K562 (cell line): Measurements from ENCODE around the gene RNF17. TPM values are rescaled to one million over a fixed set of nuclear protein-coding genes. Genes with fewer than 3 reads are reported as not detected.

Source experiments
- ATAC-seq: fragments of 200-7000 bp; cut with Tn5 transposase; 3 replicates; pipeline ENCODE4 v1.9.1; 2020; ENCODE audit warnings: moderate library complexity
- BruUV-seq: library from RNA; stranded (reverse); fragments of 400-500 nt; replicated peaks from 2 replicates; lab custom pipeline; 2021; lab: Mats Ljungman, UMichigan
- CTCF ChIA-PET: fragments of 300-600 bp; formaldehyde crosslinking; extraction: SDS; loops from one replicate; lab custom pipeline; 2021; ENCODE audit warnings: low intra/inter-chr PET ratio; lab: Yijun Ruan, JAX
- POLR2A ChIA-PET: fragments of 300-600, 350-650 bp; sonication (Branson Sonifier 250); formaldehyde crosslinking; extraction: SDS; loops from one replicate; lab custom pipeline; 2021; ENCODE audit warnings: antibody characterized with exemption, inconsistent platforms; lab: Yijun Ruan, JAX
- DNase-seq, 4 experiments: peaks; one replicate each; pipeline versions ENCODE4 v3.0.0 to v3.0.0-alpha.2; 2011 to 2018; ENCODE audit warnings: low spot score in 3 of 4, mixed read lengths in 3 of 4; ENCODE audit errors: extremely low read depth in 1 of 4
- FAIRE-seq: peaks from 2 replicates; lab custom pipeline; 2011; peaks lifted over from hg19 to GRCh38; lab: Jason Lieb, UNC
- H2AFZ ChIP-seq: 2 replicates; pipeline ENCODE4 v1.6.0; 2011; ENCODE audit warnings: low read depth, low read length, control low read depth, inconsistent platforms
- H3K27ac ChIP-seq: fragments of 200-600 bp; 3 replicates; pipeline ENCODE4 v1.8.0; 2011; ENCODE audit warnings: low read depth, mild to moderate bottlenecking, control low read depth, inconsistent platforms, low read length, moderate library complexity, mixed read lengths; ENCODE audit errors: extremely low read depth
- H3K27me3 ChIP-seq, 2 experiments: fragments of 300-600 bp in 1 of 2; 2 replicates in 1 of 2; 3 replicates in 1 of 2; pipeline versions ENCODE4 v1.6.0 to v1.8.0; 2011; ENCODE audit warnings: inconsistent platforms in 2 of 2, low read length in 2 of 2, mild to moderate bottlenecking in 1 of 2, mixed read lengths in 1 of 2, moderate library complexity in 1 of 2; ENCODE audit not compliant: control insufficient read depth in 2 of 2, insufficient read depth in 2 of 2
- H3K36me3 ChIP-seq: fragments of 300-600 bp; 3 replicates; pipeline ENCODE4 v1.8.0; 2011; ENCODE audit warnings: mild to moderate bottlenecking, low read length, inconsistent platforms; ENCODE audit not compliant: control insufficient read depth, insufficient read depth
- H3K4me1 ChIP-seq, 2 experiments: fragments of 200-600 bp in 1 of 2; replicated peaks in 1 of 2; 2 replicates in 1 of 2; 3 replicates in 1 of 2; pipeline versions ENCODE4 v1.5.1 to v1.8.0; 2011; ENCODE audit warnings: inconsistent platforms in 2 of 2, low read length in 2 of 2, mild to moderate bottlenecking in 1 of 2, mixed read lengths in 1 of 2, moderate library complexity in 1 of 2; ENCODE audit not compliant: control insufficient read depth in 2 of 2, insufficient read depth in 2 of 2
- H3K4me2 ChIP-seq: 2 replicates; pipeline ENCODE4 v1.6.1; 2011; ENCODE audit warnings: low read length, control low read depth, inconsistent platforms, mixed read lengths; ENCODE audit not compliant: insufficient read depth
- H3K4me3 ChIP-seq: fragments of 200-600 bp; sonication (generic), shearing (Covaris generic); 2 replicates; pipeline ENCODE4 v1.5.1; 2016; ENCODE audit warnings: control low read depth, inconsistent platforms
- H3K79me2 ChIP-seq: fragments of 200-600 bp; 3 replicates; pipeline ENCODE4 v1.8.0; 2011; ENCODE audit warnings: low read length, inconsistent platforms; ENCODE audit not compliant: control insufficient read depth, insufficient read depth
- H3K9ac ChIP-seq, 2 experiments: 2 replicates each; pipeline versions ENCODE4 v1.6.0 to v1.6.1; 2011; ENCODE audit warnings: low read depth in 2 of 2, low read length in 2 of 2, control low read depth in 1 of 2, inconsistent platforms in 1 of 2, mild to moderate bottlenecking in 1 of 2, mixed read lengths in 1 of 2; ENCODE audit not compliant: insufficient read depth in 1 of 2
- H3K9me1 ChIP-seq: one replicate; pipeline ENCODE4 v1.6.0; 2011; ENCODE audit warnings: inconsistent platforms, mild to moderate bottlenecking, low read length, moderate library complexity; ENCODE audit not compliant: control insufficient read depth, insufficient read depth
- H3K9me3 ChIP-seq: replicated peaks from 2 replicates; pipeline ENCODE4 v1.5.1; 2011; ENCODE audit warnings: low read depth, low read length, inconsistent platforms; ENCODE audit not compliant: control insufficient read depth, insufficient read depth
- H4K20me1 ChIP-seq: replicated peaks from 2 replicates; pipeline ENCODE4 v1.6.1; 2011; ENCODE audit warnings: low read length, inconsistent platforms, mixed read lengths; ENCODE audit not compliant: control insufficient read depth, insufficient read depth
- ATF2 ChIP-seq: sonication (generic); formaldehyde crosslinking; IDR thresholded peaks from 2 replicates; pipeline ENCODE4 v1.8.1; 2022; ENCODE audit warnings: missing genetic modification reagents
- C11orf30 ChIP-seq: fragments of 450-650 bp; IDR thresholded peaks from 2 replicates; pipeline ENCODE4 v1.6.1; 2016; ENCODE audit warnings: low read depth, mild to moderate bottlenecking
- CHD2 ChIP-seq: IDR thresholded peaks from 2 replicates; pipeline ENCODE4 v1.6.1; 2011; ENCODE audit warnings: low read depth, low read length
- KLF10 ChIP-seq: fragments of 250-450 bp; sonication (Bioruptor Pico); IDR thresholded peaks from 2 replicates; pipeline ENCODE4 v1.6.1; 2021; ENCODE audit warnings: matching md5 sums
- MIER1 ChIP-seq: fragments of 450-650 bp; IDR thresholded peaks from 2 replicates; pipeline ENCODE4 v1.6.1; 2016; ENCODE audit warnings: antibody characterized with exemption, mild to moderate bottlenecking, low read depth
- PHB2 ChIP-seq: fragments of 450-650 bp; IDR thresholded peaks from 2 replicates; pipeline ENCODE4 v1.6.1; 2017; ENCODE audit warnings: low read depth
- TAF9B ChIP-seq: fragments of 450-650 bp; IDR thresholded peaks from 2 replicates; pipeline ENCODE4 v1.6.1; 2018; ENCODE audit warnings: mild to moderate bottlenecking; ENCODE audit not compliant: partially characterized antibody
- TEAD1 ChIP-seq, 2 experiments: fragments of 450-650 bp in 1 of 2; sonication (generic) in 1 of 2; formaldehyde crosslinking; IDR thresholded peaks; 2 replicates each; pipeline versions ENCODE4 v1.4.0 to v1.8.0; 2020 to 2022; ENCODE audit warnings: mild to moderate bottlenecking in 2 of 2, missing genetic modification reagents in 1 of 2
- TFAM ChIP-seq: fragments of 250-450 bp; sonication (Bioruptor Pico); conservative IDR thresholded peaks from 2 replicates; pipeline ENCODE4 v1.5.0; 2021; ENCODE audit warnings: mild to moderate bottlenecking, moderate library complexity
- ZBTB17 ChIP-seq: fragments of 450-650 bp; formaldehyde crosslinking; IDR thresholded peaks from 2 replicates; pipeline ENCODE4 v1.4.0; 2020; ENCODE audit warnings: mild to moderate bottlenecking
- WGBS: fragments of 100-300 bp; shearing (Covaris generic); methylation state at CpG from one replicate; pipeline ENCODE4 v1.1.6; 2016; ENCODE audit warnings: low coverage, mixed read lengths; ENCODE audit not compliant: insufficient coverage; ENCODE audit errors: missing lambda C conversion rate; 5-methylcytosine and 5-hydroxymethylcytosine counted together
- in situ Hi-C: fragments of 300-500 bp; cut with MboI; formaldehyde crosslinking; loops from 4 replicates; pipeline ENCODE4 v1.15.0; 2018; ENCODE audit warnings: inconsistent platforms, mixed read lengths
- intact Hi-C: fragments of 100-400 bp; cut with micrococcal nuclease; formaldehyde crosslinking; loops from 2 replicates; pipeline ENCODE4 v1.14.2; 2022
- polyA plus RNA-seq, 8 experiments: library from polyadenylated mRNA; depleted of rRNA in 4 of 8; stranded (reverse) in 5 of 8; unstranded in 3 of 8; fragments of >200 nt; fragmentation: Nextera tagmentation in 2 of 8; fragmentation: Illumina TruSeq in 1 of 8; extraction: Ambion mirVana in 2 of 8; extraction: Trizol in 1 of 8; gene quantifications; 2 replicates each; pipeline versions ENCODE4 v1.2.1 to v1.2.3, GENCODE V29; 2011 to 2014; ENCODE audit warnings: inconsistent platforms in 1 of 8, missing spikeins in 1 of 8
- total RNA-seq, 7 experiments: library from RNA; depleted of rRNA in 6 of 7; stranded (reverse); fragments of >200 nt in 6 of 7; fragmentation: Illumina TruSeq in 2 of 7; extraction: Trizol in 2 of 7; gene quantifications; 2 replicates each; pipeline versions ENCODE4 v1.2.1 to v1.2.3, GENCODE V29; 2011 to 2021; ENCODE audit warnings: low replicate concordance in 1 of 7
- TF ChIP-seq, protein P1 (sequence below): fragments of 250-450 bp; sonication (Bioruptor Pico); IDR thresholded peaks from 2 replicates; pipeline ENCODE4 v1.5.0; 2020; ENCODE audit warnings: mild to moderate bottlenecking, borderline replicate concordance
- TF ChIP-seq, protein P2 (sequence below): fragments of 250-450 bp; sonication (Bioruptor Pico); IDR thresholded peaks from 2 replicates; pipeline ENCODE4 v1.5.0; 2021

The RNF17 gene
- total and polyA plus RNA-seq, 9 of the 15 experiments (the other 6 are each of a cell fraction or from before 2014, with no cell fraction given): 0.11 to 0.90 (median 0.58) TPM

DNA sequence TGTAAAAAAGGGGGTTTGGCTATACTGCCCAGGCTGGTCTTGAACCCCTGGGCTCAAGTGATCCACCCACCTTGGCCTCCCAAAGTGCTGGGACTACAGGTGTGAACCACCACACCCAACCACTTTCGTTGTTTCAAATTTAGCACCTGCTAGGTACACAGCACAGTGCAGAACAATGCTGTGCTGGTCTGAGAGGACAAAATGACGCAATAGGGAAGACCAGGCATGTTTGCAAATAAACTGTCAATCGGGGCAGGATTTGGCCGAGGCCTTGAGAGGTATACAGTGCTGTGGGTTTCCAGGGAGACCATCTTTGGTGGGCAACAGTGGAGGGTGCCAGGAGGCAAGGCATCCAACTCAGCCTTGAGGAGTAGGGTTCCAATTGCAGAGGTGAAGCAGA lies 46.8 kb upstream of the RNF17 start:
- POLR2A ChIA-PET: no interaction called here
- TF ChIP-seq MIER1 (no peak), KLF10 (CRISPR knock-in tag) (no peak)
- Histone ChIP-seq H2AFZ (no peak overlapping the region), H3K9ac (no peak overlapping the region), H3K27me3 (peaks cover 0 to 21% of the 10 kb centered on the region in 2 experiments; a peak in 3 of 5 replicates), H3K79me2 (no peaks in the 10 kb centered on the region), H4K20me1 (no peaks in the 10 kb centered on the region), H3K36me3 (no peaks in the 10 kb centered on the region), H3K27ac (no peak overlapping the region), H3K4me3 (no peak overlapping the region), H3K9me1 (no peaks in the 10 kb centered on the region), H3K4me1 (no peaks in the 10 kb centered on the region; a peak in 1 of 5 replicates), H3K9me3 (no peaks in the 10 kb centered on the region), H3K4me2 (no peak overlapping the region)
- 0% methylated on average over 4 of the region's 4 CpGs for WGBS
- in situ Hi-C loops (no loop called here), intact Hi-C loops (no loop called here)
- DNase-seq (no peak), ATAC-seq (no peak), FAIRE-seq (no peak)
- CTCF ChIA-PET: no interaction called here
- BruUV-seq: no TSS peak

DNA sequence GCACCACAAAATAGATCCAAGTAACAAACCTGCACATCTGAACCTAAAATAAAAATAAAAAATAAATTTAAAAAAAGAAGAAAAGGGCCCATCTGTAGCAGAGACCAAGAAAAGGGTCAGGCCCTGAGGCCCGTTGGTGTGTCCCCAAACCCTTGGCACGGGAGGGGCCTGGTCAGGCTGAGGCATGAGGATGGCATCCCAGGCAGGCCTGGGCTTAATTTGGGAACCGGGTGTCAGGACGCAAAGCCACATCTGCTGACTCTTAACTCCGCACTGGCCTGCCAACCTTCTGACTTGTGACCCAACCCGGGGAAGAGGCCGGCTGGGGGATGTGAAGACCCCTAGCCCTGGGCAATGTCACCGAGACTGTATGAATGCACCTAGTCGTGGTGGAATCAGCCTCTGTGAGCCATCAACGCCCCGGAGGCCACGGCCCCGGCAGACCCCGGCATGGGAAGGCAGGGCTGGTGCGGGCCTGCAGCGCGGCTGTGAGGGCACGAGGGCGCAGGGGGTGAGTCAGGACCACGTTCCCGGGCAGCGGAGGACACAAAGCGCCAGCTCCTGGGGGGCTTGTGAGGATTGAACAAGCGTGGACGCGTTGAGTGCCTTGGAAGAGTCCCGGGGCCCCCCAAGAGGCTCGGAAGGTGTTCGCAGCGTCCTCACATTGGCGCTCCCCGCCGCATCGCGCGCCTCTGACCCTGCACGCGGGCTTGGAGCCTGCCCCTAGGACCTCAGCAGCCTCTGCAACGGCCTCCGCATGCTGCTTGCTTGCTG lies 45.6 kb upstream of the RNF17 start:
- Histone ChIP-seq H3K27ac (no peak overlapping the region), H3K4me3 (no peak overlapping the region), H3K9me1 (no peaks in the 10 kb centered on the region), H3K79me2 (no peaks in the 10 kb centered on the region), H3K4me1 (no peaks in the 10 kb centered on the region; a peak in 1 of 5 replicates), H4K20me1 (no peaks in the 10 kb centered on the region), H2AFZ (no peak overlapping the region), H3K9ac (no peak overlapping the region), H3K36me3 (no peaks in the 10 kb centered on the region), H3K4me2 (no peak overlapping the region), H3K9me3 (no peaks in the 10 kb centered on the region), H3K27me3 (peaks cover 0 to 21% of the 10 kb centered on the region in 2 experiments; a peak in 3 of 5 replicates)
- no peak for ATAC-seq
- FAIRE-seq: no peak
- intact Hi-C loops (no loop called here), in situ Hi-C loops (no loop called here)
- ChIA-PET POLR2A (no interaction called here), CTCF (no interaction called here)
- DNase-seq: no peak
- WGBS: 3% methylated on average over 23 of the region's 40 CpGs
- no TSS peak for BruUV-seq
- TF ChIP-seq TAF9B: no peak
- TF ChIP-seq, protein P1, sequence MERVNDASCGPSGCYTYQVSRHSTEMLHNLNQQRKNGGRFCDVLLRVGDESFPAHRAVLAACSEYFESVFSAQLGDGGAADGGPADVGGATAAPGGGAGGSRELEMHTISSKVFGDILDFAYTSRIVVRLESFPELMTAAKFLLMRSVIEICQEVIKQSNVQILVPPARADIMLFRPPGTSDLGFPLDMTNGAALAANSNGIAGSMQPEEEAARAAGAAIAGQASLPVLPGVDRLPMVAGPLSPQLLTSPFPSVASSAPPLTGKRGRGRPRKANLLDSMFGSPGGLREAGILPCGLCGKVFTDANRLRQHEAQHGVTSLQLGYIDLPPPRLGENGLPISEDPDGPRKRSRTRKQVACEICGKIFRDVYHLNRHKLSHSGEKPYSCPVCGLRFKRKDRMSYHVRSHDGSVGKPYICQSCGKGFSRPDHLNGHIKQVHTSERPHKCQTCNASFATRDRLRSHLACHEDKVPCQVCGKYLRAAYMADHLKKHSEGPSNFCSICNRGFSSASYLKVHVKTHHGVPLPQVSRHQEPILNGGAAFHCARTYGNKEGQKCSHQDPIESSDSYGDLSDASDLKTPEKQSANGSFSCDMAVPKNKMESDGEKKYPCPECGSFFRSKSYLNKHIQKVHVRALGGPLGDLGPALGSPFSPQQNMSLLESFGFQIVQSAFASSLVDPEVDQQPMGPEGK (CRISPR knock-in tag): no peak
- TF ChIP-seq ZBTB17 (CRISPR knock-in tag): no peak
- TF ChIP-seq PHB2: no peak
- no peak for TF ChIP-seq TFAM (CRISPR knock-in tag)
- TF ChIP-seq C11orf30: no peak
- no peak for TF ChIP-seq ATF2 (CRISPR knock-in tag)
- no peak for TF ChIP-seq TEAD1 (CRISPR knock-in tag; IDR thresholded peaks at IDR 0.05)
- TF ChIP-seq, protein P2, sequence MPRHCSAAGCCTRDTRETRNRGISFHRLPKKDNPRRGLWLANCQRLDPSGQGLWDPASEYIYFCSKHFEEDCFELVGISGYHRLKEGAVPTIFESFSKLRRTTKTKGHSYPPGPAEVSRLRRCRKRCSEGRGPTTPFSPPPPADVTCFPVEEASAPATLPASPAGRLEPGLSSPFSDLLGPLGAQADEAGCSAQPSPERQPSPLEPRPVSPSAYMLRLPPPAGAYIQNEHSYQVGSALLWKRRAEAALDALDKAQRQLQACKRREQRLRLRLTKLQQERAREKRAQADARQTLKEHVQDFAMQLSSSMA (CRISPR knock-in tag): no peak
- TF ChIP-seq CHD2: no peak
